Heart right ventricle (tissue), 16 donors: ENCODE measurements around the gene RNF123. TPM values are rescaled to one million over a fixed set of nuclear protein-coding genes. Genes with fewer than 3 reads are reported as not detected.
"Not testable (repeated sequence)": the region's sequence is repeated elsewhere in the genome, so short reads cannot be mapped to it uniquely, and the experiment has no call there.

Experiments used
- ATAC-seq, 8 donors: fragments of 200-7000 bp; cut with Tn5 transposase; one replicate each; pipeline ENCODE4 v1.9.1; 2020; ENCODE audit warnings: mild to moderate bottlenecking in 8 of 8, moderate library complexity in 8 of 8, moderate number of reproducible peaks in 1 of 8
- DNase-seq, 2 donors: peaks; one replicate each; pipeline ENCODE4 v3.0.0-alpha.2; 2020
- H3K27ac ChIP-seq, 10 donors: fragments of 200-600 bp; sonication (generic) in 2 of 10; one replicate each; pipeline versions ENCODE4 v1.5.0 to v1.8.0; 2020 to 2022; ENCODE audit warnings: mild to moderate bottlenecking in 3 of 10
- H3K27me3 ChIP-seq, 7 donors: fragments of 200-600 bp; one replicate each; pipeline ENCODE4 v1.8.0; 2021 to 2022; ENCODE audit warnings: mild to moderate bottlenecking in 2 of 7
- H3K36me3 ChIP-seq, 9 donors: fragments of 200-600 bp; sonication (generic) in 1 of 9; one replicate each; pipeline versions ENCODE4 v1.5.0 to v1.8.0; 2020 to 2022; ENCODE audit warnings: mild to moderate bottlenecking in 2 of 9
- H3K4me1 ChIP-seq, 9 donors: fragments of 200-600 bp; sonication (generic) in 1 of 9; one replicate each; pipeline versions ENCODE4 v1.5.0 to v1.8.0; 2020 to 2022; ENCODE audit warnings: mild to moderate bottlenecking in 4 of 9
- H3K4me3 ChIP-seq, 10 donors: fragments of 200-600 bp; sonication (generic) in 2 of 10; one replicate each; pipeline versions ENCODE4 v1.5.0 to v1.8.0; 2020 to 2022; ENCODE audit warnings: mild to moderate bottlenecking in 7 of 10, moderate library complexity in 2 of 10
- H3K9me3 ChIP-seq, 11 donors: fragments of 200-600 bp in 10 of 11; sonication (generic) in 2 of 11; one replicate each; pipeline versions ENCODE4 v1.5.0 to v1.8.0; 2013 to 2022; ENCODE audit warnings: mild to moderate bottlenecking in 2 of 11, control low read depth in 1 of 11, moderate library complexity in 1 of 11
- WGBS, 2 donors: extraction: QIAGEN DNeasy Blood & Tissue Kit; methylation state at CpG; one replicate each; pipeline ENCODE4 v1.1.7; 2013; ENCODE audit warnings: inconsistent platforms in 1 of 2; 5-methylcytosine and 5-hydroxymethylcytosine counted together
- intact Hi-C, 10 donors: fragments of 100-400 bp; cut with DNase I; formaldehyde crosslinking; loops; one replicate each; pipeline versions ENCODE4 v1.11.1 to v1.14.2; 2022
- polyA plus RNA-seq, 2 donors: library from polyadenylated mRNA; stranded (reverse); fragments of 200-250 nt; gene quantifications; one replicate each; pipeline ENCODE4 v1.2.3, GENCODE V29; 2013
- total RNA-seq, 10 donors: library from RNA; stranded (reverse); fragmentation: NEBNext Ultra II Directional in 3 of 10; extraction: Animal tissue kit (Norgen Biotek cat#: 25700) in 3 of 10; gene quantifications; one replicate each; pipeline versions ENCODE4 v1.2.1 to v1.2.4, GENCODE V29; 2021 to 2023
- TF ChIP-seq, protein P1 (sequence below), 9 donors: fragments of 200-600 bp; sonication (generic) in 2 of 9; IDR thresholded peaks; one replicate each; pipeline versions ENCODE4 v1.5.0 to v1.8.0; 2021 to 2022; ENCODE audit warnings: antibody characterized with exemption in 9 of 9, mild to moderate bottlenecking in 5 of 9, moderate library complexity in 1 of 9
- donor health status: Arrhythmogenic right ventricular cardiomyopathy.
- donor health status: ischemic (EF 13 %, LVEDD 7.1; RV severe dilation, severe dysfunction).
- donor health status: healthy with polysubstance abuse.
- donor health status: DM: no; HTN: yes; CAD: no.
- donor health status: DM: no; HTN: no; CAD: no.
- donor health status: ischemic (EF 25% LVEDD 6.9; RV normal size, moderate dysfunction).
- donor health status: ischemic (EF 25% LVEDD 5.7; RV mildly dilated, moderate dysfunction).
- donor health status: healthy.
- donor health status: DM: yes; HTN: yes; CAD: no.
- donor health status: Ischemic cardiomyopathy.
- donor health status: ischemic (EF 35%, LVEDD 5.7; RV mildly dilated, moderate dysfunction).
- donor health status: nonischemic (EF 11% LVEDD 7.7; RV severe dilation, severe dysfunction).
- donor health status: DM: yes; HTN: yes; CAD: no.
- donor health status: PGD.
- donor health status: ischemic (EF 29% LVEDD 5.4; RV normal size, mild dysfunction).
- donor health status: nonischemic (EF 23%, LVEDD 6.1; RV moderate dilation, normal function).

The RNF123 gene
- total and polyA plus RNA-seq, 12 donors = 23.6 to 61.8 (median 48.7) TPM

DNA sequence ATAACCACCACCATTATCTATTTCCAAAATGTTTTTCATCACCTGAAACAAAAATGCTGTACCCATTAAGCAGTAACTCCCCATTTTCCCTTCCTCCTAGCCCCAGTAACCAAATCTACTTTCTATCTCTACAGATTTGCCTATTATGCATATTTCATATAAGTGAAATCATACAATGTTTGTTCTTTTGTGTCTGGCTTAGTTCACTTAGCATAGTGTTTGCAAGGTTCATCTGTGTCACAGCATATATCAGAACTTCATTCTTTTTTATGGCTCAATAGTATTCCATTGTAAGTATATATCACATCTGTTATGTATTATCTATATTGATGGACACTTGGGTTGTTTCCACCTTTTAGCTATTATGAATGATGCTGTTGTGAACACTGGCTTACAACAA lies 51.1 kb downstream of the RNF123 start:
- H3K27ac ChIP-seq = no peak overlapping the region
- no peaks in the 10 kb centered on the region for H3K4me1 ChIP-seq
- intact Hi-C loops = no loop called here
- H3K4me3 ChIP-seq = no peak overlapping the region
- H3K9me3 ChIP-seq = no peaks in the 10 kb centered on the region
- TF ChIP-seq, protein P1, sequence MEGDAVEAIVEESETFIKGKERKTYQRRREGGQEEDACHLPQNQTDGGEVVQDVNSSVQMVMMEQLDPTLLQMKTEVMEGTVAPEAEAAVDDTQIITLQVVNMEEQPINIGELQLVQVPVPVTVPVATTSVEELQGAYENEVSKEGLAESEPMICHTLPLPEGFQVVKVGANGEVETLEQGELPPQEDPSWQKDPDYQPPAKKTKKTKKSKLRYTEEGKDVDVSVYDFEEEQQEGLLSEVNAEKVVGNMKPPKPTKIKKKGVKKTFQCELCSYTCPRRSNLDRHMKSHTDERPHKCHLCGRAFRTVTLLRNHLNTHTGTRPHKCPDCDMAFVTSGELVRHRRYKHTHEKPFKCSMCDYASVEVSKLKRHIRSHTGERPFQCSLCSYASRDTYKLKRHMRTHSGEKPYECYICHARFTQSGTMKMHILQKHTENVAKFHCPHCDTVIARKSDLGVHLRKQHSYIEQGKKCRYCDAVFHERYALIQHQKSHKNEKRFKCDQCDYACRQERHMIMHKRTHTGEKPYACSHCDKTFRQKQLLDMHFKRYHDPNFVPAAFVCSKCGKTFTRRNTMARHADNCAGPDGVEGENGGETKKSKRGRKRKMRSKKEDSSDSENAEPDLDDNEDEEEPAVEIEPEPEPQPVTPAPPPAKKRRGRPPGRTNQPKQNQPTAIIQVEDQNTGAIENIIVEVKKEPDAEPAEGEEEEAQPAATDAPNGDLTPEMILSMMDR (IDR thresholded peaks at IDR 0.05) = no peak
- no peak for ATAC-seq
- DNase-seq = no peak
- no peaks in the 10 kb centered on the region for H3K27me3 ChIP-seq
- H3K36me3 ChIP-seq = peaks cover 0 to 98% (median 19%) of the 10 kb centered on the region in 9 donors

DNA sequence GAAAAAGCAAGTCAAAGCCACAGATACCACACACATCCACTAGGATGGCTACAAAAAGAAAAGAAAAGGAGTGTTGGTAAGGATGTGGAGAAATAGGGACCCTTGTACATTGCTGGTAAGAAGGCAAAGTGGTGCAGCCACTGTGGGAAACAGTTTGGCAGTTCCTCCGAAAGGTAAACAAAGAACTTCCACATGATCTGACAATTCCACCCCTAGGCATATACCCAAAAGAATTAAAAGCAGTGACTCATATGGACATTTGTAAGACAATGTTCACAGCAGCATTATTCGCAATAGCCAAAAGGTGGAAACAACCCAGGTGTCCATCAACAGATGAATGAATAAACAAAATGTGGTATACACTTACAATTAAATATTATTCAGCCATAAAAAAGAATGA lies 56.6 kb downstream of the RNF123 start:
- DNase-seq (no peak), ATAC-seq (no peak)
- intact Hi-C loops = no loop called here
- no peak overlapping the region for H3K4me3 ChIP-seq
- WGBS, 2 donors = 94 to 98% methylated on average over 2 of the region's 2 CpGs
- H3K27ac ChIP-seq = no peak overlapping the region
- TF ChIP-seq, protein P1 (IDR thresholded peaks at IDR 0.05) = no peak
- peaks cover 0 to 88% (median 0%) of the 10 kb centered on the region in 9 donors for H3K36me3 ChIP-seq
- H3K27me3 ChIP-seq = no peaks in the 10 kb centered on the region
- H3K4me1 ChIP-seq = peaks cover 0 to 12% (median 0%) of the 10 kb centered on the region in 9 donors
- H3K9me3 ChIP-seq = no peaks in the 10 kb centered on the region

DNA sequence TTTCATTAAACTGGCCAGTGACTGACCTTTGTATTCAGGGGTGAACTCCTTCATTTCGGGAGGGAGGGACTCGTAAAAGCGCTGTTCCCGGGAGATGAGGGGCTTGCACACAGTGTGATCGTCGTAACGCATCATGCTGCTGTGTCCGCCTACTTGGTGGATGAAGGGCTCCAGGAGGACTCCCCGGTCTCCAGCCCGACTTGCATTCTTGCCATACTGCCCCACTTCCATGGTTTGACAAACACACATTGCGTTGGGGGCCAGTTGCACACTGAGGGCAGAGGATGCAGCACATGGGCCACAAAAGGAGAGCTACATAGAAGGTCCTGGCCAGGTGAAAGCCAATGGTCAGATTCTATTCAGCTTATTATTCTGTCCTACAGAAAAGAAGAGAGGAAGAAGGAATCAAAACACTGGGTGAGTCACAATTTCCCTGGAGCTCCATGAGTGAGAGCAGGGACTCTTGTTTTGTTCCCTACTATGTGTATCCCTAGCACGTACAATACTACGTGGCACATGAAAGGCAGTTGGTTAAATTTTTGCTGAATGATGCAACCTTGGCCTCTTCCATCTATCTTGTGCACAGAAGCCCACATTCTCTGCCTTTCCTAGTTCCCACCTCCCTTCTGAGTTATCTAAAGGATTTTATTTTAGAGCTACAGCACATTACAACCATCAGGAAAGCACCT lies 58.6 kb downstream of the RNF123 start:
- Histone ChIP-seq H3K4me3 (no peak overlapping the region), H3K9me3 (no peaks in the 10 kb centered on the region), H3K27ac (no peak overlapping the region), H3K36me3 (peaks cover 0 to 69% (median 0%) of the 10 kb centered on the region in 9 donors), H3K27me3 (no peaks in the 10 kb centered on the region), H3K4me1 (peaks cover 0 to 12% (median 0%) of the 10 kb centered on the region in 9 donors)
- TF ChIP-seq, protein P1 (IDR thresholded peaks at IDR 0.05) = no peak
- ATAC-seq (no peak), DNase-seq (no peak)
- intact Hi-C loops = no loop called here
- WGBS, 2 donors = 91 to 93% methylated on average over 13 of the region's 13 CpGs

DNA sequence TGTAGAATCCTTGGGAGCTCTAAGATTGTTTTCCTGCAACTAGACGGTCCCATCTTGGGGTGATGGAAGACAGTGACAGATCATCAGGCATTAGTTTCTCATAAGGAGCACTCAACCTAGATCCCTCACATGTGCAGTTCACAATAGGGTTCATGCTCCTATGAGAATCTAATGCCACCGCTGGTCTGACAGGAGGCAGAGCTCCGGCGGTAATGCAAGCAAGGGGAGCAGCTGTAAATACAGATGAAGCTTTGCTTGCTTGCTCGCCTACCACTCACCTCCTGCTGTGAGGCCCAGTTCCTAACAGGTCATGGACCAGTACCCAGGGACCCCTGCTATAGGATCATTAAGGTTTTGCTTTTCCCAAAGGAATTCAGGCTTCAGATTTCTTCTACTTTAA lies 59.5 kb downstream of the RNF123 start:
- intact Hi-C loops, DNase-seq, H3K9me3 ChIP-seq, ATAC-seq, H3K4me3 ChIP-seq, H3K27ac ChIP-seq, H3K27me3 ChIP-seq: not testable (repeated sequence)
- H3K4me1 ChIP-seq = peaks cover 0 to 14% (median 4%) of the 10 kb centered on the region in 9 donors
- H3K36me3 ChIP-seq = peaks cover 0 to 61% (median 0%) of the 10 kb centered on the region in 9 donors
- 91 to 92% methylated on average over 5 of the region's 5 CpGs for WGBS, 2 donors

DNA sequence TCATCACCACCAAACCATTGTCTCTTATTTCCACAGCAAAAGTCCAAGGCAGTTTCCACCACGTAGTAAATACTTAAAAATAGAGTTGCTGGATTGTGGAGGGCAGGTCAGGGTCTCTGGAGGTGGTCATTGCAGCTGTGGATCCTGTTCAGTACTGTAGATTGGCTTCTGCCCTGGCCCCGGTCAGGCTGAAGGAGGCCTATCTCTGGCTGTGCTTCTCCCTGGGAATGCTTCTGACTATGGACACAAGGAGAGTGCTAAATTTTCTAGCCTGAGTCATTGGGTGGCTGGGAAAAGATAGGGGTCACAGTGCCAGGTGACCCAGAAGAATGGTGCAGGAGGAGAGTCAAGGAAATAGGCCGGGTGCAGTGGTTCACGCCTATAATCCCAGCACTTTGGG lies 60.7 kb downstream of the RNF123 start:
- Histone ChIP-seq H3K4me3 (no peak overlapping the region), H3K36me3 (peaks cover 0 to 49% (median 0%) of the 10 kb centered on the region in 9 donors), H3K9me3 (no peaks in the 10 kb centered on the region), H3K27me3 (no peaks in the 10 kb centered on the region), H3K27ac (no peak overlapping the region), H3K4me1 (peaks cover 0 to 21% (median 12%) of the 10 kb centered on the region in 9 donors)
- 85 to 86% methylated on average over 4 of the region's 4 CpGs for WGBS, 2 donors
- intact Hi-C loops = no loop called here
- ATAC-seq (peak in 4 of 8 donors; percentile 24 to 53 (median 34)), DNase-seq (no peak)
- TF ChIP-seq, protein P1 (IDR thresholded peaks at IDR 0.05) = no peak
